HepG2 (cell line): Measurements from ENCODE around the gene PLXNB2. TPM values are rescaled to one million over a fixed set of nuclear protein-coding genes. Genes with fewer than 3 reads are reported as not detected.

Source experiments
- AKAP8 ChIP-seq: sonication (generic); formaldehyde crosslinking; IDR thresholded peaks from 2 replicates; pipeline ENCODE4 v1.5.1; 2020; ENCODE audit warnings: mild to moderate bottlenecking, missing genetic modification reagents
- FOSL2 ChIP-seq: sonication (generic); formaldehyde crosslinking; IDR thresholded peaks from 2 replicates; pipeline ENCODE4 v1.4.0; 2020; ENCODE audit warnings: missing genetic modification reagents
- GPN1 ChIP-seq: sonication (generic); formaldehyde crosslinking; IDR thresholded peaks from 2 replicates; pipeline ENCODE4 v1.5.1; 2020; ENCODE audit warnings: missing genetic modification reagents, borderline replicate concordance
- HOXA5 ChIP-seq: sonication (generic); formaldehyde crosslinking; IDR thresholded peaks from 2 replicates; pipeline ENCODE4 v1.4.0; 2020; ENCODE audit warnings: missing genetic modification reagents
- NR2F6 ChIP-seq, 2 experiments: IDR thresholded peaks; 2 replicates each; pipeline ENCODE4 v1.6.1; 2016; ENCODE audit warnings: antibody characterized with exemption in 1 of 2, mild to moderate bottlenecking in 1 of 2
- RFX3 ChIP-seq: IDR thresholded peaks from 2 replicates; pipeline ENCODE4 v1.6.1; 2016; ENCODE audit warnings: missing biosample characterization, missing genetic modification reagents
- RFX5 ChIP-seq: IDR thresholded peaks from 2 replicates; pipeline ENCODE4 v1.6.1; 2011; ENCODE audit warnings: low read depth, low read length, improper control_type of control experiment
- RFXAP ChIP-seq: sonication (generic); formaldehyde crosslinking; IDR thresholded peaks from 2 replicates; pipeline ENCODE4 v1.4.0; 2020; ENCODE audit warnings: missing genetic modification reagents, borderline replicate concordance
- STAT5B ChIP-seq: sonication (generic); formaldehyde crosslinking; IDR thresholded peaks from 2 replicates; pipeline ENCODE4 v1.4.0; 2020; ENCODE audit warnings: missing genetic modification reagents
- ZBTB7A ChIP-seq: sonication (generic); formaldehyde crosslinking; IDR thresholded peaks from 2 replicates; pipeline ENCODE4 v1.8.0; 2022; ENCODE audit warnings: mild to moderate bottlenecking, missing genetic modification reagents
- ZNF121 ChIP-seq: sonication (generic); formaldehyde crosslinking; IDR thresholded peaks from 2 replicates; pipeline ENCODE4 v1.5.0; 2020; ENCODE audit warnings: mild to moderate bottlenecking, missing genetic modification reagents
- ZNF17 ChIP-seq: sonication (generic); formaldehyde crosslinking; IDR thresholded peaks from 2 replicates; pipeline ENCODE4 v1.5.0; 2020; ENCODE audit warnings: mild to moderate bottlenecking, missing genetic modification reagents
- ZNF577 ChIP-seq: sonication (generic); formaldehyde crosslinking; IDR thresholded peaks from 2 replicates; pipeline ENCODE4 v1.4.0; 2020; ENCODE audit warnings: mild to moderate bottlenecking, low read depth, missing genetic modification reagents, borderline replicate concordance
- ZNF598 ChIP-seq: sonication (generic); formaldehyde crosslinking; IDR thresholded peaks from 2 replicates; pipeline ENCODE4 v1.5.1; 2020; ENCODE audit warnings: mild to moderate bottlenecking, missing genetic modification reagents, borderline replicate concordance
- ZNF678 ChIP-seq: sonication (generic); formaldehyde crosslinking; IDR thresholded peaks from 2 replicates; pipeline ENCODE4 v1.4.0; 2020; ENCODE audit warnings: mild to moderate bottlenecking, missing genetic modification reagents
- polyA plus RNA-seq, 8 experiments: library from polyadenylated mRNA; depleted of rRNA in 3 of 8; stranded (reverse) in 7 of 8; unstranded in 1 of 8; fragments of >200 nt; fragmentation: Illumina TruSeq in 4 of 8; extraction: Trizol in 4 of 8; gene quantifications; 2 replicates each; pipeline versions ENCODE4 v1.2.1 to v1.2.3, GENCODE V29; 2011 to 2016; ENCODE audit warnings: low read depth in 4 of 8, missing spikeins in 1 of 8, mixed read lengths in 1 of 8; ENCODE audit not compliant: insufficient read depth in 1 of 8
- total RNA-seq, 5 experiments: library from RNA; depleted of rRNA; stranded (reverse); fragments of >200 nt; fragmentation: Illumina TruSeq; extraction: Trizol; gene quantifications; 2 replicates each; pipeline ENCODE4 v1.2.3, GENCODE V29; 2016; ENCODE audit warnings: low read depth in 1 of 5
- TF ChIP-seq, protein P1 (sequence below): sonication (generic); formaldehyde crosslinking; IDR thresholded peaks from 2 replicates; pipeline ENCODE4 v1.5.0; 2020; ENCODE audit warnings: mild to moderate bottlenecking, missing genetic modification reagents, borderline replicate concordance
- TF ChIP-seq, protein P2 (sequence below): sonication (generic); formaldehyde crosslinking; IDR thresholded peaks from 2 replicates; pipeline ENCODE4; 2020; ENCODE audit warnings: missing genetic modification reagents, mild to moderate bottlenecking, borderline replicate concordance
- TF ChIP-seq, protein P3 (sequence below): IDR thresholded peaks from 2 replicates; pipeline ENCODE4 v1.6.1; 2016; ENCODE audit warnings: low read depth, borderline replicate concordance
- TF ChIP-seq, protein P4 (sequence below): sonication (generic); formaldehyde crosslinking; IDR thresholded peaks from 2 replicates; pipeline ENCODE4 v1.5.0; 2020; ENCODE audit warnings: missing genetic modification reagents, mild to moderate bottlenecking, borderline replicate concordance

The PLXNB2 gene
- total and polyA plus RNA-seq, 2 of the 13 experiments (the other 11 are each of a cell fraction or from before 2014, with no cell fraction given): 32.6 to 68.9 TPM

DNA sequence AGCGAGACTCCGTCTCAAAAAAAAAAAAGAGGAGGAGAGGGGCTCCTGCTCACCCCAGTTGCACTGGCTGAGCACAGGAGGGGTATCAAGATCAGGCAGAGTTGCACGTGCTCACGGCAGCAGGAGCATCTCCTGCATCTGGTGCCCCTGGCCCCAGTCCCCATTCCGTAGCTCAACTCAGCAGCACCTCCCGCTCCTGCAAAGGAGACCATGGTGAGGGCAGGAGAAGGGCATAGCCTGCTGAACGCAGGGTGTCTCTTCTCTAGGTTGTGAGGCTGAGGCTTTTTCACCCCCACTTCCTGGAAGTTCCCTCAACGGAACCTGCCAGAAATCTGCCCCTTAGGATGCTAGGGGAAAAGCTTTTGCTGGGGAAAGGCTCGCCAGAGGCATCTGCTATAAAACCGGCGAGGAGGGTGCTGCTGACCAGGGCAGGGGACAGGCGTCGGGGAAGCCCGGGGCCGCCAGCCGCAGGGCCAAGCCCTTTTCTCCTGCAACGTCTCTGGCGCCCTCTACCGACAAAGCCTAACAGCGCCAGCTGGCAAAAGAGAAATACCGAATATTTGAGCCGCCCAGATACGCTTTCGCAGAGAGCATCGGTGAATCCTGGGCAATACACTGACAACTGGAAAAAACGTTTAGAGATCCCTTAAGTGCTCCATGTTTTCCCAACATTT, 34.7 kb upstream of the PLXNB2 start (continued):
- TF ChIP-seq RFX5: no peak
- no peak for TF ChIP-seq NR2F6 (IDR thresholded peaks at IDR 0.05)
- peak; percentile 38; the same call in 1 of the 2 replicates for TF ChIP-seq NR2F6 (CRISPR knock-in tag; IDR thresholded peaks at IDR 0.05)
- no peak for TF ChIP-seq STAT5B
- TF ChIP-seq ZBTB7A: no peak
- TF ChIP-seq ZNF17 (CRISPR knock-in tag): no peak
- TF ChIP-seq, protein P1, sequence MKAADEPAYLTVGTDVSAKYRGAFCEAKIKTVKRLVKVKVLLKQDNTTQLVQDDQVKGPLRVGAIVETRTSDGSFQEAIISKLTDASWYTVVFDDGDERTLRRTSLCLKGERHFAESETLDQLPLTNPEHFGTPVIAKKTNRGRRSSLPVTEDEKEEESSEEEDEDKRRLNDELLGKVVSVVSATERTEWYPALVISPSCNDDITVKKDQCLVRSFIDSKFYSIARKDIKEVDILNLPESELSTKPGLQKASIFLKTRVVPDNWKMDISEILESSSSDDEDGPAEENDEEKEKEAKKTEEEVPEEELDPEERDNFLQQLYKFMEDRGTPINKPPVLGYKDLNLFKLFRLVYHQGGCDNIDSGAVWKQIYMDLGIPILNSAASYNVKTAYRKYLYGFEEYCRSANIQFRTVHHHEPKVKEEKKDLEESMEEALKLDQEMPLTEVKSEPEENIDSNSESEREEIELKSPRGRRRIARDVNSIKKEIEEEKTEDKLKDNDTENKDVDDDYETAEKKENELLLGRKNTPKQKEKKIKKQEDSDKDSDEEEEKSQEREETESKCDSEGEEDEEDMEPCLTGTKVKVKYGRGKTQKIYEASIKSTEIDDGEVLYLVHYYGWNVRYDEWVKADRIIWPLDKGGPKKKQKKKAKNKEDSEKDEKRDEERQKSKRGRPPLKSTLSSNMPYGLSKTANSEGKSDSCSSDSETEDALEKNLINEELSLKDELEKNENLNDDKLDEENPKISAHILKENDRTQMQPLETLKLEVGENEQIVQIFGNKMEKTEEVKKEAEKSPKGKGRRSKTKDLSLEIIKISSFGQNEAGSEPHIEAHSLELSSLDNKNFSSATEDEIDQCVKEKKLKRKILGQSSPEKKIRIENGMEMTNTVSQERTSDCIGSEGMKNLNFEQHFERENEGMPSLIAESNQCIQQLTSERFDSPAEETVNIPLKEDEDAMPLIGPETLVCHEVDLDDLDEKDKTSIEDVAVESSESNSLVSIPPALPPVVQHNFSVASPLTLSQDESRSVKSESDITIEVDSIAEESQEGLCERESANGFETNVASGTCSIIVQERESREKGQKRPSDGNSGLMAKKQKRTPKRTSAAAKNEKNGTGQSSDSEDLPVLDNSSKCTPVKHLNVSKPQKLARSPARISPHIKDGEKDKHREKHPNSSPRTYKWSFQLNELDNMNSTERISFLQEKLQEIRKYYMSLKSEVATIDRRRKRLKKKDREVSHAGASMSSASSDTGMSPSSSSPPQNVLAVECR (CRISPR knock-in tag): peak; percentile 64
- TF ChIP-seq ZNF121 (CRISPR knock-in tag): no peak
- no peak for TF ChIP-seq ZNF678 (CRISPR knock-in tag)
- no peak for TF ChIP-seq RFXAP (CRISPR knock-in tag)
- peak; percentile 32; the same call in 1 of the 2 replicates for TF ChIP-seq FOSL2 (CRISPR knock-in tag)
- no peak for TF ChIP-seq AKAP8 (CRISPR knock-in tag)
- TF ChIP-seq, protein P2, sequence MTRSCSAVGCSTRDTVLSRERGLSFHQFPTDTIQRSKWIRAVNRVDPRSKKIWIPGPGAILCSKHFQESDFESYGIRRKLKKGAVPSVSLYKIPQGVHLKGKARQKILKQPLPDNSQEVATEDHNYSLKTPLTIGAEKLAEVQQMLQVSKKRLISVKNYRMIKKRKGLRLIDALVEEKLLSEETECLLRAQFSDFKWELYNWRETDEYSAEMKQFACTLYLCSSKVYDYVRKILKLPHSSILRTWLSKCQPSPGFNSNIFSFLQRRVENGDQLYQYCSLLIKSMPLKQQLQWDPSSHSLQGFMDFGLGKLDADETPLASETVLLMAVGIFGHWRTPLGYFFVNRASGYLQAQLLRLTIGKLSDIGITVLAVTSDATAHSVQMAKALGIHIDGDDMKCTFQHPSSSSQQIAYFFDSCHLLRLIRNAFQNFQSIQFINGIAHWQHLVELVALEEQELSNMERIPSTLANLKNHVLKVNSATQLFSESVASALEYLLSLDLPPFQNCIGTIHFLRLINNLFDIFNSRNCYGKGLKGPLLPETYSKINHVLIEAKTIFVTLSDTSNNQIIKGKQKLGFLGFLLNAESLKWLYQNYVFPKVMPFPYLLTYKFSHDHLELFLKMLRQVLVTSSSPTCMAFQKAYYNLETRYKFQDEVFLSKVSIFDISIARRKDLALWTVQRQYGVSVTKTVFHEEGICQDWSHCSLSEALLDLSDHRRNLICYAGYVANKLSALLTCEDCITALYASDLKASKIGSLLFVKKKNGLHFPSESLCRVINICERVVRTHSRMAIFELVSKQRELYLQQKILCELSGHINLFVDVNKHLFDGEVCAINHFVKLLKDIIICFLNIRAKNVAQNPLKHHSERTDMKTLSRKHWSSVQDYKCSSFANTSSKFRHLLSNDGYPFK (CRISPR knock-in tag): peak; percentile 22; the same call in 1 of the 2 replicates
- no peak for TF ChIP-seq GPN1
- TF ChIP-seq ZNF577 (CRISPR knock-in tag): no peak
- TF ChIP-seq RFX3 (CRISPR knock-in tag): no peak
- TF ChIP-seq, protein P3, sequence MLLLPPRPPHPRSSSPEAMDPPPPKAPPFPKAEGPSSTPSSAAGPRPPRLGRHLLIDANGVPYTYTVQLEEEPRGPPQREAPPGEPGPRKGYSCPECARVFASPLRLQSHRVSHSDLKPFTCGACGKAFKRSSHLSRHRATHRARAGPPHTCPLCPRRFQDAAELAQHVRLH (CRISPR knock-in tag): no peak
- no peak for TF ChIP-seq ZNF598 (CRISPR knock-in tag)
- no peak for TF ChIP-seq HOXA5
- TF ChIP-seq, protein P4, sequence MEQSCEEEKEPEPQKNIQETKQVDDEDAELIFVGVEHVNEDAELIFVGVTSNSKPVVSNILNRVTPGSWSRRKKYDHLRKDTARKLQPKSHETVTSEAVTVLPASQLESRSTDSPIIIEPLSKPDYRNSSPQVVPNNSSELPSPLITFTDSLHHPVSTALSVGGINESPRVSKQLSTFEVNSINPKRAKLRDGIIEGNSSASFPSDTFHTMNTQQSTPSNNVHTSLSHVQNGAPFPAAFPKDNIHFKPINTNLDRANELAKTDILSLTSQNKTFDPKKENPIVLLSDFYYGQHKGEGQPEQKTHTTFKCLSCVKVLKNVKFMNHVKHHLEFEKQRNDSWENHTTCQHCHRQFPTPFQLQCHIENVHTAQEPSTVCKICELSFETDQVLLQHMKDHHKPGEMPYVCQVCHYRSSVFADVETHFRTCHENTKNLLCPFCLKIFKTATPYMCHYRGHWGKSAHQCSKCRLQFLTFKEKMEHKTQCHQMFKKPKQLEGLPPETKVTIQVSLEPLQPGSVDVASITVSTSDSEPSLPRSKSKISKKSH (CRISPR knock-in tag): peak; percentile 77
